HG02642 (cell line): Measurements from ENCODE around the gene AKAP12.

Source experiments
- ATAC-seq: cut with Tn5 transposase; IDR thresholded peaks from one replicate; pipeline ENCODE4 v1.9.1; 2021; ENCODE audit warnings: mild to moderate bottlenecking; ENCODE audit not compliant: unreplicated experiment, poor library complexity

The AKAP12 gene

GRCh38 chr6:151239603-151240035, at the start of gene AKAP12:
TSS of gene AKAP12 (plus strand) at chr6:151239967. CDS start at chr6:151240563, 596 bp downstream.
- ATAC-seq, result no peak

GRCh38 chr6:151191527-151191926, 48.2 kb upstream of the AKAP12 start:
- no peak for ATAC-seq

GRCh38 chr6:151196555-151196954, 43.2 kb upstream of the AKAP12 start:
- ATAC-seq, result no peak

GRCh38 chr6:151197556-151197955, 42.2 kb upstream of the AKAP12 start:
- ATAC-seq, result no peak

- no peak for ATAC-seq
Observed at GRCh38 chr6:151199991-151200390, 39.8 kb upstream of the AKAP12 start.

GRCh38 chr6:151205721-151206600, 33.8 kb upstream of the AKAP12 start:
- ATAC-seq, result no peak

- ATAC-seq, result no peak
Observed at GRCh38 chr6:151207674-151208073, 32.1 kb upstream of the AKAP12 start.

- ATAC-seq, result no peak
Observed at GRCh38 chr6:151209071-151209831, 30.5 kb upstream of the AKAP12 start.

GRCh38 chr6:151211075-151211474, 28.7 kb upstream of the AKAP12 start:
- no peak for ATAC-seq

GRCh38 chr6:151213352-151213751, 26.4 kb upstream of the AKAP12 start:
- ATAC-seq, result no peak

GRCh38 chr6:151215999-151216398, 23.8 kb upstream of the AKAP12 start:
- no peak for ATAC-seq

GRCh38 chr6:151216804-151217203, 23.0 kb upstream of the AKAP12 start:
- ATAC-seq, result no peak

- no peak for ATAC-seq
Observed at GRCh38 chr6:151219192-151219591, 20.6 kb upstream of the AKAP12 start.

- no peak for ATAC-seq
Observed at GRCh38 chr6:151224076-151224475, 15.7 kb upstream of the AKAP12 start.

- no peak for ATAC-seq
Observed at GRCh38 chr6:151225919-151226318, 13.8 kb upstream of the AKAP12 start.

- no peak for ATAC-seq
Observed at GRCh38 chr6:151228788-151229400, 10.9 kb upstream of the AKAP12 start.

GRCh38 chr6:151229401-151230276, 10.1 kb upstream of the AKAP12 start:
- ATAC-seq, result no peak

GRCh38 chr6:151230277-151230577, 9.5 kb upstream of the AKAP12 start:
- no peak for ATAC-seq

- no peak for ATAC-seq
Observed at GRCh38 chr6:151232899-151233298, 6.9 kb upstream of the AKAP12 start.

- ATAC-seq, result no peak
Observed at GRCh38 chr6:151233731-151234130, 6.0 kb upstream of the AKAP12 start.
